ENCODE data around the gene TSPAN1. TPM values are rescaled to one million over a fixed set of nuclear protein-coding genes. Genes with fewer than 3 reads are reported as not detected.

TSPAN1 gene
- polyA plus RNA-seq, 3 donors = not detected

- H3K4me3 ChIP-seq (replicated peaks in 1 of 3; ENCODE audit: low read depth in 2 of 3, low read length in 3 of 3) = peak overlapping the region; percentile 43 to 76 (median 54)
- H3K4me2 ChIP-seq (replicated peaks; ENCODE audit: extremely low read depth, low read length, poor library complexity, severe bottlenecking) = peak overlapping the region; percentile 79
- H3K27ac Mint-ChIP-seq = no peak overlapping the region
- H2AFZ ChIP-seq (ENCODE audit: insufficient read depth, low read depth, low read length, poor library complexity, severe bottlenecking) = peak overlapping the region; percentile 84
- no peak overlapping the region for H3K27ac ChIP-seq (ENCODE audit: low read depth in 1 of 2, low read length in 2 of 2)
- H3K27me3 Mint-ChIP-seq (ENCODE audit: low read depth in 3 of 3) = peaks cover 8 to 26% (median 9%) of the 10 kb centered on the region in 3 donors
- peak overlapping the region; percentile 48 for H3K9ac ChIP-seq (ENCODE audit: insufficient read depth, low read length, poor library complexity, severe bottlenecking)
- peaks cover 14 to 25% of the 10 kb centered on the region in 2 donors for H3K4me1 ChIP-seq (ENCODE audit: control insufficient read depth in 1 of 2, insufficient read depth in 2 of 2, low read length in 2 of 2)
- H3K4me3 Mint-ChIP-seq = peak overlapping the region; percentile 78 to 97
- peaks cover 0 to 3% of the 10 kb centered on the region in 2 donors for H3K36me3 Mint-ChIP-seq
- intact Hi-C loops (cut with micrococcal nuclease) = no loop called here
- 4% methylated on average over 4 of the region's 14 CpGs for WGBS (ENCODE audit: insufficient coverage)
- peaks cover 0 to 2% (median 0%) of the 10 kb centered on the region in 7 donors for H3K9me3 Mint-ChIP-seq
- peaks cover 0 to 15% of the 10 kb centered on the region in 2 donors for H3K27me3 ChIP-seq (ENCODE audit: control insufficient read depth in 2 of 2, insufficient read depth in 2 of 2, low read length in 2 of 2)
- H3K4me1 Mint-ChIP-seq = peaks cover 25% of the 10 kb centered on the region
- H4K20me1 ChIP-seq (ENCODE audit: insufficient read depth, low read length) = no peaks in the 10 kb centered on the region
- no peak for DNase-seq
- H3K79me2 ChIP-seq (ENCODE audit: insufficient read depth, low read length) = no peaks in the 10 kb centered on the region
- no peaks in the 10 kb centered on the region for H3K36me3 ChIP-seq (replicated peaks in 1 of 2; ENCODE audit: control insufficient read depth in 1 of 2, insufficient read depth in 2 of 2, low read length in 2 of 2)
- H3K9me3 ChIP-seq (replicated peaks in 1 of 2; ENCODE audit: control insufficient read depth in 1 of 2, insufficient read depth in 1 of 2, low read length in 2 of 2) = no peaks in the 10 kb centered on the region
- no peak for TF ChIP-seq CTCF (IDR thresholded peaks at IDR 0.05)
Measured at GRCh38 chr1:46203738-46204405, 29.0 kb downstream of the TSPAN1 start.

GRCh38 chr1:46204406-46204742, 29.5 kb downstream of the TSPAN1 start:
- H3K4me3 Mint-ChIP-seq = peak overlapping the region; percentile 41 to 97
- Histone ChIP-seq H3K36me3 (replicated peaks in 1 of 2; ENCODE audit: control insufficient read depth in 1 of 2, insufficient read depth in 2 of 2, low read length in 2 of 2) (no peaks in the 10 kb centered on the region), H3K9me3 (replicated peaks in 1 of 2; ENCODE audit: control insufficient read depth in 1 of 2, insufficient read depth in 1 of 2, low read length in 2 of 2) (no peaks in the 10 kb centered on the region), H3K4me2 (replicated peaks; ENCODE audit: extremely low read depth, low read length, poor library complexity, severe bottlenecking) (peak overlapping the region; percentile 79), H2AFZ (ENCODE audit: insufficient read depth, low read depth, low read length, poor library complexity, severe bottlenecking) (peak overlapping the region; percentile 84), H3K4me1 (ENCODE audit: control insufficient read depth in 1 of 2, insufficient read depth in 2 of 2, low read length in 2 of 2) (peaks cover 11 to 21% of the 10 kb centered on the region in 2 donors), H3K79me2 (ENCODE audit: insufficient read depth, low read length) (no peaks in the 10 kb centered on the region), H3K27ac (ENCODE audit: low read depth in 1 of 2, low read length in 2 of 2) (no peak overlapping the region), H3K4me3 (replicated peaks in 1 of 3; ENCODE audit: low read depth in 2 of 3, low read length in 3 of 3) (peak overlapping the region in 1 of 3 experiments; percentile 76), H3K9ac (ENCODE audit: insufficient read depth, low read length, poor library complexity, severe bottlenecking) (no peak overlapping the region), H3K27me3 (ENCODE audit: control insufficient read depth in 2 of 2, insufficient read depth in 2 of 2, low read length in 2 of 2) (peaks cover 0 to 15% of the 10 kb centered on the region in 2 donors), H4K20me1 (ENCODE audit: insufficient read depth, low read length) (no peaks in the 10 kb centered on the region)
- peaks cover 0 to 3% of the 10 kb centered on the region in 2 donors for H3K36me3 Mint-ChIP-seq
- peaks cover 21% of the 10 kb centered on the region for H3K4me1 Mint-ChIP-seq
- H3K27ac Mint-ChIP-seq = peak overlapping the region in 1 of 7 donors; percentile 30
- 2% methylated on average over 5 of the region's 5 CpGs for WGBS (ENCODE audit: insufficient coverage)
- peaks cover 0 to 2% (median 0%) of the 10 kb centered on the region in 7 donors for H3K9me3 Mint-ChIP-seq
- intact Hi-C loops (cut with micrococcal nuclease) = no loop called here
- no peak for DNase-seq
- peaks cover 8 to 26% (median 9%) of the 10 kb centered on the region in 3 donors for H3K27me3 Mint-ChIP-seq (ENCODE audit: low read depth in 3 of 3)
- no peak for TF ChIP-seq CTCF (IDR thresholded peaks at IDR 0.05)

Data from CD14-positive monocyte (primary cell).